Vagina (tissue), 2 donors: ENCODE data around the gene PCSK6. TPM values are rescaled to one million over a fixed set of nuclear protein-coding genes. Genes with fewer than 3 reads are reported as not detected.
A peak's percentile ranks its signal among the peaks of the same experiment; 100 is the strongest.

Source experiments
- DNase-seq, 2 donors: peaks; one replicate each; pipeline ENCODE4 v3.0.0-alpha.2; 2017; ENCODE audit errors: extremely low spot score in 2 of 2
- H3K27ac ChIP-seq: fragments of 200-600 bp; sonication (generic); one replicate; pipeline ENCODE4 v1.5.1; 2019
- H3K27me3 ChIP-seq: fragments of 200-600 bp; sonication (generic); one replicate; pipeline ENCODE4 v1.5.1; 2019
- H3K36me3 ChIP-seq, 2 donors: fragments of 200-600 bp; sonication (generic); one replicate each; pipeline ENCODE4 v1.5.1; 2017 to 2019
- H3K4me1 ChIP-seq: fragments of 200-600 bp; sonication (generic); one replicate; pipeline ENCODE4 v1.5.1; 2019
- H3K4me3 ChIP-seq, 2 donors: fragments of 200-600 bp; sonication (generic); 1 replicate in 1 of 2; 2 replicates in 1 of 2; pipeline ENCODE4 v1.5.1; 2016 to 2019
- H3K9me3 ChIP-seq: fragments of 200-600 bp; sonication (generic); one replicate; pipeline ENCODE4 v1.5.1; 2019
- POLR2A ChIP-seq, 2 donors: fragments of 450-650 bp; IDR thresholded peaks; one replicate each; pipeline ENCODE4 v1.6.1; 2017; ENCODE audit warnings: antibody characterized with exemption in 2 of 2, mild to moderate bottlenecking in 2 of 2, moderate library complexity in 2 of 2
- POLR2AphosphoS5 ChIP-seq, 2 donors: sonication (generic); formaldehyde crosslinking; IDR thresholded peaks; one replicate each; pipeline ENCODE4 v1.9.0; 2017; ENCODE audit warnings: antibody characterized with exemption in 2 of 2, mild to moderate bottlenecking in 2 of 2, low read depth in 1 of 2; ENCODE audit not compliant: insufficient read depth in 1 of 2
- intact Hi-C: fragments of 100-400 bp; cut with DNase I; formaldehyde crosslinking; loops from one replicate; pipeline ENCODE4 v1.15.1; 2023
- total RNA-seq: library from RNA; depleted of rRNA; stranded (reverse); fragments of >200 nt; gene quantifications from one replicate; pipeline ENCODE4 v1.2.3, GENCODE V29; 2016
- TF ChIP-seq, protein P1 (sequence below), 3 experiments: fragments of 450-650 bp in 2 of 3; fragments of 200-600 bp in 1 of 3; sonication (generic) in 1 of 3; IDR thresholded peaks; one replicate each; pipeline ENCODE4 v1.5.1; 2017 to 2019; ENCODE audit warnings: antibody characterized with exemption in 3 of 3, mild to moderate bottlenecking in 2 of 3, moderate library complexity in 2 of 3

The PCSK6 gene
- total RNA-seq, 1 donor from 2014 or later, result 7.4 TPM

DNA sequence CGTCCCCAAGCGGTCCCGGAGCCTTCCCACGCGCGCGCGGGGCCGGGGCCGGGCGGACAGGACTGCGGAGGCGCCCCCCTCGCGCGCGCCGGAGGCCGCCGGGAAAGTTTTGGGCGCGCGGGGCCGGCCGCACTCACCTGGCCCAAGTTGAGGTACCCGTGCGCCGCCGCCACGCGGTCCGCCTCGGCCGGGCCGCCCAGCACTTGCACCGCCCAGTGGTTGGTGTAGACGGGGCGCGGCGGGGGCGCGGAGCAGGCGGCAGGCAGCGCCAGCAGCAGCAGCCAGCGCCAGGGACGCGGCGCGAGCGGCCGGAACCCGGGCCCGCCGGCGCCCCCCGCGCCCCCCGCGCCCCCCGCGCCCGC lies 289 bp downstream of the PCSK6 start:
- no peaks in the 10 kb centered on the region for H3K9me3 ChIP-seq
- peak in 1 of 2 donors; percentile 12 for DNase-seq
- intact Hi-C loops, result no loop called here
- peak overlapping the region; percentile 25 to 48 for H3K4me3 ChIP-seq
- H3K27ac ChIP-seq, result no peak overlapping the region
- H3K4me1 ChIP-seq, result no peaks in the 10 kb centered on the region
- H3K27me3 ChIP-seq, result no peaks in the 10 kb centered on the region
- no peaks in the 10 kb centered on the region for H3K36me3 ChIP-seq
- TF ChIP-seq POLR2AphosphoS5 (IDR thresholded peaks at IDR 0.05; ENCODE audit: insufficient read depth in 1 of 2, low read depth in 1 of 2) (no peak), POLR2A (IDR thresholded peaks at IDR 0.05) (no peak)
- TF ChIP-seq, protein P1, sequence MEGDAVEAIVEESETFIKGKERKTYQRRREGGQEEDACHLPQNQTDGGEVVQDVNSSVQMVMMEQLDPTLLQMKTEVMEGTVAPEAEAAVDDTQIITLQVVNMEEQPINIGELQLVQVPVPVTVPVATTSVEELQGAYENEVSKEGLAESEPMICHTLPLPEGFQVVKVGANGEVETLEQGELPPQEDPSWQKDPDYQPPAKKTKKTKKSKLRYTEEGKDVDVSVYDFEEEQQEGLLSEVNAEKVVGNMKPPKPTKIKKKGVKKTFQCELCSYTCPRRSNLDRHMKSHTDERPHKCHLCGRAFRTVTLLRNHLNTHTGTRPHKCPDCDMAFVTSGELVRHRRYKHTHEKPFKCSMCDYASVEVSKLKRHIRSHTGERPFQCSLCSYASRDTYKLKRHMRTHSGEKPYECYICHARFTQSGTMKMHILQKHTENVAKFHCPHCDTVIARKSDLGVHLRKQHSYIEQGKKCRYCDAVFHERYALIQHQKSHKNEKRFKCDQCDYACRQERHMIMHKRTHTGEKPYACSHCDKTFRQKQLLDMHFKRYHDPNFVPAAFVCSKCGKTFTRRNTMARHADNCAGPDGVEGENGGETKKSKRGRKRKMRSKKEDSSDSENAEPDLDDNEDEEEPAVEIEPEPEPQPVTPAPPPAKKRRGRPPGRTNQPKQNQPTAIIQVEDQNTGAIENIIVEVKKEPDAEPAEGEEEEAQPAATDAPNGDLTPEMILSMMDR (IDR thresholded peaks at IDR 0.05), result no peak

DNA sequence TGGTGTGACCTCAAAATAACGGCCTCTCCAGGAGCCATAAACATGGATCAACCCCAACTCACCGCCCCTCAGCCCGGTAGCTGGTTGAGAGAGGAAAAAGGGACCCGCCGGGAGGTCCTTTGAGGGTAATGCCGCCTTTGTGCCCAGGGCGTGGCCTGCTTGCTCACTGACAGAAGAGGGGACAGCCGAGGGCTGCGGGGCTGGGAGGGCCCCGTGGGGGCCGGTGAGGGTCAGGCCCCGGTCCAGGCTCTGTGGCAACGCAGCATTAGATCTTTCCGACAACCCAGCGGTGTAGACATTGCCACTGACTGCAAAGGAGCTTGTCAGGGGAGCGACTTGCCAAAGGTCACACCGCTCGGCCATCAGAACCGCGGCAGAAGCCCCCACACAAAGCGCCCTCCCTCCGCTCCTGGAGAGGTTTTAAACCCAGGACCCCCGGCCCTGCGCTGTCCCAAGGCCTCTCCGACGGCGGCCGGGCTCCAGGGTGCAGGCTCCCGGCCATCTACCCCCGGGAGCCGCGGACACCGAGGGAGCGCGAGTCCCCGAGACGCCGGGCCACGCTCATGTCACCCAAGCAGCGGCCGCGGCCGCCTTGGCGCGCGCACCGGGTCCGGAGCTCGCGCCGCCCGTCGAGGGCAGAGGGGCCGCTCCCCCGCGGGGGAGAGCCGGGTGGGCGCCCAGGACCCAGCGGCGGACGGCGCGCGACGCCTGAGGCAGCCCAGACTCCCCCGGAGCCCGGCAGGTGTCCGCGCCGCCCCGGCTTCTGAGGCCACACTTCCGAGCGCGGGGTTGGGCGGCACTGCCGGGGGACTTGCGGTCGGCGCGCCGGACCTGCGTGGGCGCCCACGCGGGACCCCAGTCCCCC lies 975 bp downstream of the PCSK6 start:
- Histone ChIP-seq H3K4me1 (no peaks in the 10 kb centered on the region), H3K27me3 (no peaks in the 10 kb centered on the region), H3K27ac (no peak overlapping the region), H3K9me3 (no peaks in the 10 kb centered on the region), H3K4me3 (peak overlapping the region; percentile 25 to 48), H3K36me3 (no peaks in the 10 kb centered on the region)
- TF ChIP-seq, protein P1 (IDR thresholded peaks at IDR 0.05), result no peak
- TF ChIP-seq POLR2AphosphoS5 (IDR thresholded peaks at IDR 0.05; ENCODE audit: insufficient read depth in 1 of 2, low read depth in 1 of 2) (no peak), POLR2A (IDR thresholded peaks at IDR 0.05) (no peak)
- intact Hi-C loops, result no loop called here
- peak in 1 of 2 donors; percentile 70 for DNase-seq

DNA sequence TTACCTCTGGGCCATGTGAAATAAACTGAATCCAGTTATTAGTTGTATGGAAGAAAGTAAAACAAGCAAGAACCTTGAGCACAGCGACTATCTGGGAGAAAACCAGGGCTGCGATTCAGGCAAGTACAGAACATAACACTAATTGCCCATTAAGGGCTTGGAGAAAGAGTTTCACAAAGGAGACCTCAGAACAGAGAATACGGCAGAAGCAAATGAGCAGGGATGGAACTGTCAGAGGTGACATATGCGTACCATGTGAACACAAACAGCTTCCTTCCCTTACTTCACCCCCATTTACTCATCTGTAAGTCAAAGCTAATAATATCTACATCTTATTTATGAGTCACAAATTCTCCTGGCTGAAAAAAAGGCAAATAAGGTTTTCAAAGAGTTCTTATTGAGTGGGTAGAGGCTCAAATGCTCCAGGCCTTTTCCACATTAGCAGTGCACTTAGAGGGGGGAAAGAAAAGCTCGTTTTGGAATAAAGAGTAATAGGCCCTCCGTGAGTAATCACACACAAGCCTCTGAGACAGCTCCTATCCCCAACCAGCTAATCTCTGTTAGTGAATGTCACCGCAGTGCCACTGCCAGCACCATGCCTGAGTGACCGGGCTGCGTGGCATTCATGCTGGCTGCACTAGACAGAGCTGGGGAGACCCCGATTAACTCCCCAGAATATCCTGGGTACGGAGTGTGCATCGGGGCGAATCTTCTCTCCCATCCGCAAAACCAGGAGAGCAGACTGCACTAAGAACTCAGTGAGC lies 2.6 kb downstream of the PCSK6 start:
- Histone ChIP-seq H3K36me3 (no peaks in the 10 kb centered on the region), H3K27ac (no peak overlapping the region), H3K4me3 (no peak overlapping the region), H3K27me3 (no peaks in the 10 kb centered on the region), H3K4me1 (no peaks in the 10 kb centered on the region), H3K9me3 (no peaks in the 10 kb centered on the region)
- DNase-seq, result no peak
- intact Hi-C loops, result loop anchor here (2.0 kb wide), 1 partner anchor 56 kb away; no protein-coding TSS in a partner anchor
- TF ChIP-seq POLR2AphosphoS5 (IDR thresholded peaks at IDR 0.05; ENCODE audit: insufficient read depth in 1 of 2, low read depth in 1 of 2) (no peak), POLR2A (IDR thresholded peaks at IDR 0.05) (no peak)
- TF ChIP-seq, protein P1 (IDR thresholded peaks at IDR 0.05), result no peak

DNA sequence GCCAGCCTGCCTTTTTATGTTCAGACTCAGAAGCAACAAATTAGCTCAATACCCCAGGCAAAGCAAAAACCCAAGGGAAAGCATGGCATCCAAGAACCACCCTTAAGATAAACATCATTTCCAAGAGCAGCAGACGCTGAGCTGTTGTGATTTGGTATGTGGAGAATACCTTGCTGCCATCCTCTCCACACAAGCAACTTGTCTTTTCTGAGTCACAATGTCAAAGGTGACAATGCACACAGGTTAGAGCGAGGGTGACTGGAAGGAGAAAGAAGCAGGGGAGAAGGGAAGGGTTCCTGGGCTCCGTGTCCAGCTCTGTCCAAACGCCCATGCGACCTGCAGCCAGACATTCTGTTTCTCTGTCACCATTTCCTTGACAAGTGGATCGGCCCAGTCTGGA lies 6.0 kb downstream of the PCSK6 start:
- no peaks in the 10 kb centered on the region for H3K9me3 ChIP-seq

More for the DNA sequence above, 6.0 kb downstream of the PCSK6 start:
- H3K36me3 ChIP-seq, result no peaks in the 10 kb centered on the region
- no peak for DNase-seq
- TF ChIP-seq, protein P1 (IDR thresholded peaks at IDR 0.05), result no peak
- no peak for TF ChIP-seq POLR2AphosphoS5 (IDR thresholded peaks at IDR 0.05; ENCODE audit: insufficient read depth in 1 of 2, low read depth in 1 of 2)
- TF ChIP-seq POLR2A (IDR thresholded peaks at IDR 0.05), result no peak
- H3K27ac ChIP-seq, result no peak overlapping the region
- no peak overlapping the region for H3K4me3 ChIP-seq
- intact Hi-C loops, result no loop called here
- no peaks in the 10 kb centered on the region for H3K4me1 ChIP-seq
- no peaks in the 10 kb centered on the region for H3K27me3 ChIP-seq
